DMS79 treated with DMSO at 0.1 percent for 48 hours (cell line): ENCODE results near the gene DPP9.
A peak's percentile ranks its signal among the peaks of the same experiment; 100 is the strongest.
"Not testable (repeated sequence)": the region's sequence is repeated elsewhere in the genome, so short reads cannot be mapped to it uniquely, and the experiment has no call there.

Experiments
- DNase-seq: peaks from one replicate; lab custom pipeline; 2025; lab: John Stamatoyannopoulos, UW

Gene DPP9

DNA sequence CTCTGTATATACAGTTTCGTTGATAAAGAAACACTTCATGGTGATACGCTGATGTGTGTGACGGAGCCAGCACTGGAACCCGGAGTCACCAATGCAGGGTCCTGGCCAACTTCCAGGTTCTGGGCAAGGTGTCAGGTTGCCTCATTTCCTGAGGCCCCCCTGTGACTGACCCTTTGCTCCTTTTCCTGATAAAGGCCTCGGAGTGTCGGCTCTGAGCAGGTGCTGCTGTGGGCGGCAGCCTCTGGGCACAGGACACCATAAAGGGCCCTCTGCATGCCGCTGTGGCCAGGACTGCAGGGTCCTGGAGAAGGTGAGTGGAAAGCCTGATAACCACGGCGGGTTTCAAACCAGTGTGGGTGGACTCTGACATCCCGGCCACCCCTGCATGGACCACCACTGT lies 36.2 kb downstream of the DPP9 start:
- DNase-seq, result no peak

DNA sequence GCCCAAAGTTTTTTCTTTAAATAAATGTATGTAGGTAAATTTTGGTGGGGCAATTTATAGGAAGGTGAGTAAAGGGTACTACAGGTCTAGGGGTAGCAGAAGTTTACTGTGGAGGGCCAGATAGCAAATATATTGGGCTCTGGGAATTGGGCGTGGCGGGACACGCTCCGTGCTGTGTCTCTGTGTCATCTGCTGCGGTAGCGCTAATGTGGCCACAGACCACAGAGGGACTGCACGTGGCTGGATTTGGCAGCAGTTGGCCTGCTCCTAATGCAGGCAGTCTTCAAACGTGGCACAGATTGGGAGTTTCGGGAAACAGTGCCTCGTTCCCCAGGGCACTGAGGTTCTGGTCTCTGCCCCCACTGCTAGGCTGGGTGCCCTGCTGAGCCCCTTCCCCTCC lies 36.9 kb downstream of the DPP9 start:
- DNase-seq, result no peak

DNA sequence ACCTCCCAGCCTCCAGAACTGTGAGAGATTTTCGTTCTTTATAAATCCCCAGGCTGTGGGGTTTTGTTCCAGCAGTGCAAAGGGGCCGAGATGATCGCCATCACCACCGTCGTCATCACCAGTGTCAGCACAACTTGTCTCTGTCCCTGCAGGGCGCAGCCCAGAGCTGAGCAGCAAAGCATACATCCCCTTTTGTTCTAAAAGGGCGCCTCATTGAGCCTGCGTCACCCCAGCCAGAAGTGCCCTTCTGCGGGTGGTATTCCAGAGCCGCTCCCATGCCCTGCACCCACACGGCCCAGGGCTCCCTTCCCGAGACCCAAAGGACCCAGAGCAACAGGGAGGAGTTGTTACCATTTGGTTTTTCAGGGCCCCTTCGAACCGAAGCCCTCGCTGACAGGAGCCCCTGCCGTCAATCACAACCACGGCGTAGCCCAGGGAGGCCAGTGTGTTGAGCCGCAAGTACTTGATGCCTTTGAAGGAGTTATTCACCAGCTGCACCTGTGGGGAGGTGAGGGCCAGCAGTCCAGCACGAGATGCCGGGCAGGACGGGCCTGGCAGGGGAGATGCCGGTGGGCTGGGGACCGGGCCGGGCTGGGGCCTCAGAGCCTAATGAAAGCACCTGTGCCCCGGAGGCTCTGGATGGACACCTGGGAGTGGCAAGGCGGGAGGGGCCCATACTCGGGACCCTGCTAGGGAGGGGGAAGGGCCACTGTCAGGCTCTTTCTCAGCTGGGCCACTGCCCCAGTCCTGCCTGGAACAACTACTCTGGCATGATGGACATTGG lies 39.1 kb downstream of the DPP9 start:
- no peak for DNase-seq

DNA sequence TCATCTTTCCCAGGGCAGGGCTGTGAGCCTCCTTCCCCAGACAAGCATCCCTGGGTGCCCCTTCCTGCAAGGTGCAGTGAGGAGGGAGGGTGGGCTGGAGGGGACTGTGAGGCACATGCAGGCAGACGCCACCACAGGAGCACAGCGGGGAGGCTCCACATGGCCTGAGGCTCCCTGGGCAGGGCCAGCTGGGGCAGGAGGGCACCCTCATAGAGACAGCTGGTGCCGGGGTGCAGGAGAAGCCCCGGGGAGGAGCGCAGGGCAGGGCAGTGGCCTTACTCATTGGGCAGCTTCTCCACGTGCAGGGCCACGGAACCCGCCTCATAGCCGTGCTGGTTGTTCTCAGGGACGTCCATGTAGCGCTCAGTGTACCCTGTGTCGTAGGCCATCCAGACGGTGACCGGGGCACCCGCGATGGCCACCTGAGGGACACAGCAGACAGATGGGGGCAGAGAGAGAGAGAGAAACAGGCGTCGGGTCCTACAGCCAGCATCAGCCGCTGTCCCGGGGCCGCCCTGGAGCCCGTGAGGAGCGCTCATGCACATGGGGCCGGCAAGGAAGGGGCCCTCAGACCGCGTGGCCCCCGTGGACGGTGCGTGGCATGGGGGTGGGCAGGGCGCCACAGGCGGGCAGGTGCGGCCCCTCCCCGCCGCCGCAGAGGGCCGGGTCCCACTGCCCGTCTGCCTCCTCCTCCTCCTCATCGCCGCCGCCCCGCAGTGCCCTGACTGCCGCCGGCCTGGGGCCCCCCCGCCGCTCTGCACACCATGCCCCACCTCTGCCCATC lies 41.0 kb downstream of the DPP9 start:
- DNase-seq, result no peak

DNA sequence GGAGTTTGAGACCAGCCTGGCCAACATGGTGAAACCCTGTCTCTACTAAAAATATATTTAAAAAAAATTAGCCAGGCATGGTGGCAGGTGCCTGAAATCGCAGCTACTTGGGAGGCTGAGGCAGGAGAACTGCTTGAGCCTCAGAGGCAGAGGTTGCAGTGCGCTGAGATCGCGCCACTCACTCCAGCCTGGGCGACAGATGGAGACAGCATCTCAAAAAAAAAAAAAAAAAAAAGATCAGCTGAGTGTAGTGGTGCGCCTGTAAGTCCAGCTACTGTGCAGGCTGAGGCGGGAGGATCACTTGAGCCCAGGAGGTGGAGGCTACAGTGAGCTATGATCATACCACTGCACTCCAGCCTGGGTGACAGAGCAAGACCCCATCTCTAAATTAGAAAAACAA lies 43.6 kb downstream of the DPP9 start:
- DNase-seq, result not testable (repeated sequence)

DNA sequence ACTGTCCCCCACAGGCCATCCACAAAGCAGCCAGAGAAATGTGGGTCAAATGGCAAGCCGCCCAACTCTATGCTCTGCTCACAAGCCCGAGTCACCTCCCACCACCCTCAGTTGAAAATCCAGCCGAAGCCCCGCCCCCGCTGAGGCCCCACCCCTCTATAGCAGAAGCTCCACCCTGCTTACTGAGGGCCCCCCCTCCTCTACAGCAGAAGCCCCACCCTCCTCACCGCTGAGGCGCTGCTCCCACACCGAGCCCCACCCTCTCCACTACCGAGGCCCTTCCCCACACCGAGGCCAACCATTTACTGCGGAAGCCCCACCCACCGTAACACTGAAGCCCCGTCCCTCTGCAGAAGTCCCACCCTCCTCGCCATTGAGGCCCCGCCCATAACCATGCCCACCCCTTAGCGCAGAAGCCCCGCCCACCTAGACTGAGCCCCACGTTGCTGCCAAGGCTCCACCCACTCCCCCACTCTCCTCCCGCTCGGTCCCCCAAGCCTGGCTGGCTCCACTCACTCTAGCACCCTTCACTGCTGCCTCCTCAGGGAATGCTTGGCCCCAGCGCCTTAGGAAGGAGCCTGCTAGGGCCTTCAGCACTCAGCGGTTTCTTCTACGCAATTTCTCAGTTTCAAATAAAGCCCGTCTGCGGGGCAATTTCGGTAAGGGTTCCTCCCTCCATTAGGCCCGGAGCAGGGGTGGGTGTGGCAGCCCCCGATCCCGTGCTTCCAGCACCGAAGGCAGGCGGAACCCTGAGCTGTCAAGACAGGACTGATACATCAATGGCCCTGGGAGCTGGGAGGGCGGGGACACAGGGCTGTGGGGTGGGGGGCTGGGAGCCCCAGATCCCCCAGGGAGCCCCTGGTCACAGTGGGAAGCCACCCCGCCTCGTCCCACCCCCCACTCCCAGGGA lies 44.5 kb downstream of the DPP9 start:
- no peak for DNase-seq

DNA sequence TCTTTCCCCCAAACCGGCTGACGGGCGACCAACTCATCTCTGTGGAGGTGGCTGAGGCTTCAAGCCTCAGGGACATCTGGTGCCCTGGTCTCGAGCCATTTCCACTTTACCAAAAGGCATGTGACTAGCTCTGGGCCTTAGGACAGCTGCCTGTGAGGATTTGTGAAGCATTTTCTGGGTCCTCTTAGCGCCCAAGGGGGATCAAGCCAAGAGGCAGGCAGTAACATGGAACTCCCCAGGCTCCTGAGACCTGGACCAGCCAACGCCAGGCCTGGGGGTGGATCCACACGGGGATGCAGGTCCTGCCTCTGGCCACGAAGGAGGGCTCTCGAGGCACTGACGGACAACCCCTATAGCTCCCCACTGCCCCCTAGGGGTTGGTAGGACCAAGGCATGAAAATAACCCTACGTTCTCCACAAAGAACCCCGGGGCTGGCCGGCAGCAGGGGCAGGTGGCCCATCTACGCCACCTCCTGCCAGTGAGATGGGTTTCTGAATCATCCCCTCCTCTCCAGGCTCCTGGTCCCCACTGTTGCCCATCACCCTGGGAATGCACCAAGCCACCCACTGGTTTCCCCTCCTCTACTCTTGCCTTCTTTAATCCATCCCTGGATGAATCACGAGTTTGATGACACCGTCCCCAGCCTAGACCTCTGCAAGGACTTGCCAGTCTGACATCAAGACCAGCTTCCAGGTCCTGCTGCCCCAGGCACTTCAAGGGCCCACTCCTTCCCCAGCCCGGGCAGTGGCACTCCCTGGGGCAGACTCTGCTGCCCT lies 46.5 kb downstream of the DPP9 start:
- DNase-seq, result no peak

DNA sequence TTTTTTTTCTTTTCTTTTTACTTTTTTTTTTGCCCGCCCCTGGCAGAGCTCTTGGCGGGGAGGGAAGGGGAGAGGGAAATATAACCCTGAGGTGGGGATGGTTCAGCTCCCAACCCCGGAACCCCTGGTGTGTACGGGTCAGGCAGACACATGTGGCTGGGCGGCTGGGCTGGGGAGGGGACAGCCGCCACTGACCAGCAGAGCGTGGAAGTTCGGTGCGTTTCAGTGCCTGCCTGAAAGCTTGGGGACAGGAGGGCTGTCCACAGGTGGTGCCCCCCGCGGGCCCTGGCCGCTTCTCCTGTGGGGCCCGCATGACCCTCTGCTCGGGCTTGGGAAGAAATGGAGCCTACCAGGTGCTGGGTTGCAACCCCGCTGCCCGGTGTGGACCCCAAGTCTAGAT lies 48.3 kb downstream of the DPP9 start:
- no peak for DNase-seq

DNA sequence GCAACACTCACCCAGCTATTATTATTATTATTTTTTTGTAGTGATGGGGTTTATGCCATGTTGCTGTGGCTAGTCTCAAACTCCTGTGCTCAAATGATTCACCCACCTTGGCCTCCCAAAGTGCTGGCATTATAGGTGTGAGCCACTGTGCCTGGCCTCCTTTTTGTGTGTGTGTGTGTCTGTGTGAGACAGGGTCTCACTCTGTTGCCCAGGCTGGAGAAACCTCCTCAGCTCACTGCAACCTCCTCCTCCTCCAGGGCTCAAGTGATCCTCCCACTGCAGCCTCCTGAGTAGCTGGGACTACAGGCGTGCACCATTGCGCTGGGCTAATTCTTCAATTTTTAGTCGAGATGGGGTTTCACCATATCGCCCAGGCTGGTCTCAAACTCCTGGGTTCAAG lies 49.9 kb downstream of the DPP9 start:
- no peak for DNase-seq

DNA sequence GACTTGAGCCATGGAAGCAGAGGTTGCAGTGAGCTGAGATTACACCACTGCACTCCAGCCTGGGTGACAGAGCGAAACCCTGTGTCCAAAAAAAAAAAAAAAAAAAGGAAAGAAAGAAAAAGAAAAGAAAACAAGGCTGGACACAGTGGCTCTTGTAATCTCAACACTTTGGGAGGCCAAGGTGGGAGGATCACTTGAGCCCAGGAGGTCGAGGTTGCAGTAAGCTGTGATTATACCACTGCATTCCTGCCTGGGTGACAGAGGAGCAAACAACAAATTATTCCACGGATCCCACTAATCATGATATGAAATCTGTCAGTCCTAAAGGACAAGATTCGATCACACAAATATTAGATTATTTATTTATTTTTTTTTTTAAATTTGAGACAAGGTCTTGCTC lies 50.4 kb downstream of the DPP9 start:
- DNase-seq, result no peak

DNA sequence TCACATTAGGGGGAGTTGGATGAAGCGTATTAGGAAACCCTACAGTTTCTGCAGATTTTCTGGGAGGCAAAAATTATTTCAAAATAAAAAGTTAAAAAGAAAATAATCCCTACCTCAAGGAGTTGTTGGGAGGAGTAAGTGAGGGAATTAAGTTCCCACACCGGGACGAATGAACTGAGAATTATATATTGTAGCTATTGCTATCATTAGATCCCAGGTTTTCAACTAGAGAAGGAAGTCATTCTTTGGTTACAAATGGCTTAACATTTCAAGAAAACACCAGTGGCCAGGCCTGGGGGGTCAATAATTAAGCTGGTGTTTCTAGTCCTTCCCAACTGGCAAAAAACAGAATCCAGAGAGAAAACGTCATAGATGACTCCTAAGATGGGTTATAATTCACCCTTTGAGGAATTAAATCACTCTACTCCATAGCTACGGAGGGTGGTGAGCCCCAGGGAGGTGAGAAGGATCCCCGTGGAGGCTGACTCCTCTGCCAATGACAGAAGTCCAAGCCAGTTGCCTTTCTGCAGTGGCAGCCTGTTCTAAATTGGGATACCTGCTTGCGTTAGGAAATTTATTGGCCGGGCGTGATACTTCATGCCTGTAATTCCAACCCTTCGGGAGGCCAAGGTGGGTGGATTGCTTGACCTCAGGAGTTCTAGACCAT lies 52.3 kb downstream of the DPP9 start:
- no peak for DNase-seq

DNA sequence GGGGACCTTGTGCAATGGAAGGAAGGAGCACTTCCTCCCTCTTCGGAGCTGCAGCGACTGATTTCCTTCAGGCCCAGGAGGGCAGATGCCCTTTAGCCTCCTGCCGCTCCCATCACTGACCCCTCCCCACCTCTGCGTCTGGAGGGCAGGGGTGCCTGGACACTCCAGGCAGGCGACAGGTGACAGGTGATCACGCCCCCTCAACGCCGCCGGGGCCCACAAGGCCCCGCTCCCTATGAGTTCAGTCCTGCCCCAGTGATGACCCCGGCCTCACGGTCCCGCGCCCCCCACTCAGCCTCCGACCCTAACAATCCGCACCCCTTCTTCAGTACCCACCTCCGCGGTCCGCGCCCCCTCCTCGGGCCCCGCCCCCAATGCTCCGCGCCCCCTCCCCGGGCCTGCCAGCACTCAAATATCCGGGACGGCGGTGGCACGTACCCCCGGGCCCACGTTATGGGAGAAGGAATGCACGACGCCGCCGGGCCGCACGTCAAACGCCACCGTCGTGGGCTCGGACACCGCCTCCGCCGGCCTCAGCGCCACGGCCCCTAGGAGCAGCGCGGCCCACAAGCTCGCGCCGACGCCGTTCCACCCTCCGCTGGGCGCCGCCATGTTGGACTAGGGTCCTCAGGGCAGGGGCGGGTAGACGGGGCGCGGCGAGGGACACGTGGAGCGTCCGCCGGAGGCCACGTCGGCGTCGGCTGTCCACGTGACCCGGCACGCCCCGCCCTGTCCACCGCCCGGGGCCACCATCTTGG lies 53.7 kb downstream of the DPP9 start, which contains the start of gene MYDGF:
Gene MYDGF, minus strand, starts transcription at position 620 of the 758 bp plus-strand sequence. Its CDS starts 8 bp downstream, at position 612.
- peak; percentile 74 for DNase-seq

DNA sequence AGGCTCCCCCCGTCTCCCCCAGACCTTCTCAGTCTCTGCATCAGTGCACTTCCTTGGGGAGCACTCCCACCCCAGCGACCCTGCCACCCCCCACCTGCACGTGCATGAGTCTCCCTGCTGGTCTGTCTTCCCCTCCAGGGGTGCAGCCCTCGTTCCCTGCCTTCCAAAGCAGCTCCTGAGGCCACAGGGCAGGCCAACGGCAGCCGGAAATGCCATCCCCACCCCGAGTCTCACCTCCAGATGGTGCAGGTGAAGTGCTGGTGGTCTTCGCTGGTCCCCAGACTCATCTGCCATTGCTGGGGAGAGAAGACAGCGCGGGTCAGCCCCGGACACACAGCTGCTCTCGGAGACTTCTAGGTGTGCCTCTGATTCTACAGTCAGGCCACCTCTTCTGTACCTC lies 59.0 kb downstream of the DPP9 start:
- no peak for DNase-seq

DNA sequence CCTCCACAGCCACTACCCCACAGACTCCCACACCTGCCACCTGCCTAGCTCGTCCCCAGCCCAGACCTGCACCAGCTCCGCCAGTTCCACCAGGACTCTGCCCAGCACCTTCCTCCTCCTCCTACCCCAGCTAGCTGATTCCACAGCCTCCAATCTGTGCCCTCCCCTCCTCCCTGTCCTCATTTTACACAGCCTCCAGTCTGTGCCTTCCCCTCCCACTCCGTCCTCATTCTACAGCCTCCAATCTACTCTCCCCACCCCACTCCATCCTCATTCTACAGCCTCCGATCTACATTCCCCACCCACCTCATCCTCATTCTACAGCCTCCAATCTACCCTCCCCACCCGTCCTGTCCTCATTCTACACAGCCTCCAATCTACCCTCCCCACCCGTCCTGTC lies 60.8 kb downstream of the DPP9 start:
- DNase-seq, result no peak

DNA sequence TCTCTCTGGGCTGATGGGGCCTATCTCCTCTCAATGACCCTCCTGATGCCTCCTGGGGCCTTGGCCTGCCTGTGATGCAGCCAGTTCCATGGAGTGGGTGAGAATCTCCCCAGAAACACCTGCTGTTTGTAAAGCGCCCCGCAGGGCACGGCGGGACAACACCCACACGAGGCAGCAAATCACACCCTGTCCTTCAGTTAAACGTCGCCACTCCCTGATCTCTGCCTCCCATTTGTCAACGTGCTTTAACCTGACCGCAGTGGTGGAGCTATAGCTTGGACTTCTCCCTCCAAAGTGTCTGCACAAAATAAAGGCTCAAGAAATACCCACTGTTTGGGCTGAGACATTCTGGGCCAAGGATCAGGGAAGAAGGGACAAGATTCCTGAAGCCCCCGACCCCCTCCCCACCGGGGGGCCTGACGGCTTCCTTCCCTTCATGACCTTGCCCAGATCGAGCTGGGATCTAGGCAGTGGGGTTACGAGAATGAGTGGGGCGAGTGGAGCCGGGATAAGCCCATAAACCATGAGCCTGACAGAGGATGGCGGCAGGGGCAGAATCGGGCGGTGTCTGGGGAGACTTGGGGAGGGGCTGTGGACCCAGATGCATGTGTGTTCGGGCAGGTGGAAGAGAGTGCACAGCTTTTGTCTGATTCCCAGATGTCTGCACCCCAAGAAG lies 61.5 kb downstream of the DPP9 start:
- DNase-seq, result no peak

DNA sequence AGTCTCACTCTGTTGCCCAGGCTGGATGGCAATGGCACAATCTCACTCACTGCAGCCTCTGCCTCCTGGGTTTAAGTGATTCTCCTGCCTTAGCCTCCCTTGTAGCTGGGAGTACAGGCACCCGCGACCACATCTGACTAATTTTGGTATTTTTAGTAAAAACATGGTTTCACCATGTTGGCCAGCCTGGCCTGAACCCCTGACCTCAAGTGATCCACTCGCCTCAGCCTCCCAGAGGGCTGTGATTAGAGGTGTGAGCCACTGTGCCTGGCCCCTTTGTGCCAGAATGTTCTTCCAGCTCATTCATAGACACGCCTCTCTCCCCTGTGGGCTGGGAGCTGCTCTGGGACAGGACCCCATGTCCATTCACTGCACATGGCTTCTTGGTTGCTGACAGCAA lies 62.6 kb downstream of the DPP9 start:
- no peak for DNase-seq

DNA sequence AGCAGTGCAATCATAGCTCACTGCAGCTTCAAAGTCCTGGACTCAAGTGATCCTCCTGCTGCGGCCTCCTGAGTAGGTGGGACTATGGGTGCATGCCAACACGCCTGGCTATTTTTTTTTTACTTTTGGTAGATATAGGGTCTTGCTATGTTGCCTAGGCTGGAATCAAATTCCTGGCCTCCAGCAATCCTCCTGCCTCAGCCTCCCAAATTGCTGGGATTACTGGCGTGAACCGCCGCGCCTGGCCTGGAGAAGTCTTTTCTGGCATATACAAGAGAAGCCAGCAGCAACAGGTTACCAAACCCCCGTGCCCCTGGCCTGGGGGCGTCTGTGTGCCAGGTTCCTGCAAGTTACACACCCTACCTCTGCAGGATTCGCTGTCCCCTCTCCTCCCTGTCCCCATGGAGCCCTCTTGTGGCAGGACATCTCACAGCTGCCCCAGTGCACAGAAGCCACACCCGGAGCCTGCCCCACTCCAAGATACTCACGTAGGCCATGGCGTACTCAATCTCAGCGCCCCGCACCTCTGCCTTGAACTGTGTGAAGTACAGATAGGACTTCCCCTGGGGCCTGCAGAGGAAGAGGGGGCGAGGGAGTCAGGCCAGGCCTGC lies 63.4 kb downstream of the DPP9 start:
- DNase-seq, result no peak

DNA sequence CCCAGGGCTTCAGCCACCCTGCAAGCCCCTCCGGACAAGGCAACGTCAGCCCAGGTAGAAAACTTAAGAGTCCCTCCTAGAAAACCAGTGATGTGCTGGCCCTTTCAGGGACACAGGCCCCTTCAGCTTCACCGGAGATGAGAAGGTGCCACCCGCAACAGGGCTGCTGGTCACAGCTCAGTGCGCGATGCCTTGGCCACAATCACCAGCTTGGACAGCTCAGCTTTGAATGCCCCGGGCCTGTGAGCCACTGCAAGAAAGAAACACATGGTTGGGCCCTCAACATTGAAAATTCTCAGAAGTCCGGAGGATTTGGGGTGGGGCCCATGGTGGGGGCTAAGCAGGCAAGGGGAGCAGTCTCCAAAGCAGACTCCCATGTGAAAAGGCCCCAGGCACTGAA lies 65.8 kb downstream of the DPP9 start:
- no peak for DNase-seq

DNA sequence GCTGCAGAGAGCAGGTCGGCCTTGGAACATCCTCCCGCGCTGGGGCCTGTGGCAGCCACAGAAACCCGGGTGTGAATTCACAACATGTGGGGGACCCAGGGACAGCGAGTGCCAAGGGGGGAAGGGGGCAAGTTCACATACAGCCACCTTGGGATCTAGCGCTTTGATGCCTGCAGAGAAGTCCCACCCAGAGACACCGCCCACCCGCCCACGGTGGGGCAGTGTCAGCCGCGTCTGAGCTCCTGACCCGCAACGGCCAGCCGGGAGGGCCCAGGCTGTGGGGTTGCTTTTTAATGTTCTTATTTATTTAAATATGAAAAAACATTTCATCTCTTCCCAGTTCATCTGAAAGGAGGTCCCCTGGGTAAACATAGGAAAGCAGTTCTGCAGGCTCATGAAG lies 66.4 kb downstream of the DPP9 start:
- no peak for DNase-seq
